ENCODE measurements around the gene PRKAG1. TPM values are rescaled to one million over a fixed set of nuclear protein-coding genes. Genes with fewer than 3 reads are reported as not detected.

Gene PRKAG1
- total and polyA plus RNA-seq, 7 donors: 48.6 to 71.3 (median 61.3) TPM

DNA sequence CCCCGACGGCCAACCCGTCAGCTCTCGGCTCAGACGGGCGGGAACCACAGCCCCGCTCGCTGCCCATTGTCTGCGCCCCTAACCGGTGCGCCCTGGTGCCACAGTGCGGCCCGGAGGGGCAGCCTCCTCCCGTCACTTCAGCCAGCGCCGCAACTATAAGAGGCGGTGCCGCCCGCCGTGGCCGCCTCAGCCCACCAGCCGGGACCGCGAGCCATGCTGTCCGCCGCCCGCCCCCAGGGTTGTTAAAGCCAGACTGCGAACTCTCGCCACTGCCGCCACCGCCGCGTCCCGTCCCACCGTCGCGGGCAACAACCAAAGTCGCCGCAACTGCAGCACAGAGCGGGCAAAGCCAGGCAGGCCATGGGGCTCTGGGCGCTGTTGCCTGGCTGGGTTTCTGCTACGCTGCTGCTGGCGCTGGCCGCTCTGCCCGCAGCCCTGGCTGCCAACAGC is 40.3 kb downstream of the PRKAG1 start, which contains the start of gene WNT1:
Gene WNT1, plus strand, starts transcription at position 32 of the 450 bp plus-strand sequence. Its CDS starts 329 bp downstream, at position 361.
- H3K4me1 ChIP-seq: peaks cover 0 to 42% (median 41%) of the 10 kb centered on the region in 4 donors
- peak within 1 kb of the TSS in 3 of 4 donors; percentile 5 to 39 (median 34) for H3K4me3 ChIP-seq
- no peaks in the 10 kb centered on the region for H3K36me3 ChIP-seq
- TF ChIP-seq POLR2A (IDR thresholded peaks at IDR 0.05): no peak
- no peak for TF ChIP-seq POLR2AphosphoS5 (IDR thresholded peaks at IDR 0.05)
- TF ChIP-seq, protein P1, sequence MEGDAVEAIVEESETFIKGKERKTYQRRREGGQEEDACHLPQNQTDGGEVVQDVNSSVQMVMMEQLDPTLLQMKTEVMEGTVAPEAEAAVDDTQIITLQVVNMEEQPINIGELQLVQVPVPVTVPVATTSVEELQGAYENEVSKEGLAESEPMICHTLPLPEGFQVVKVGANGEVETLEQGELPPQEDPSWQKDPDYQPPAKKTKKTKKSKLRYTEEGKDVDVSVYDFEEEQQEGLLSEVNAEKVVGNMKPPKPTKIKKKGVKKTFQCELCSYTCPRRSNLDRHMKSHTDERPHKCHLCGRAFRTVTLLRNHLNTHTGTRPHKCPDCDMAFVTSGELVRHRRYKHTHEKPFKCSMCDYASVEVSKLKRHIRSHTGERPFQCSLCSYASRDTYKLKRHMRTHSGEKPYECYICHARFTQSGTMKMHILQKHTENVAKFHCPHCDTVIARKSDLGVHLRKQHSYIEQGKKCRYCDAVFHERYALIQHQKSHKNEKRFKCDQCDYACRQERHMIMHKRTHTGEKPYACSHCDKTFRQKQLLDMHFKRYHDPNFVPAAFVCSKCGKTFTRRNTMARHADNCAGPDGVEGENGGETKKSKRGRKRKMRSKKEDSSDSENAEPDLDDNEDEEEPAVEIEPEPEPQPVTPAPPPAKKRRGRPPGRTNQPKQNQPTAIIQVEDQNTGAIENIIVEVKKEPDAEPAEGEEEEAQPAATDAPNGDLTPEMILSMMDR (IDR thresholded peaks at IDR 0.05): peak in 1 of 4 experiments; percentile 35
- no peak for TF ChIP-seq EP300 (IDR thresholded peaks at IDR 0.05)
- H3K27ac ChIP-seq: no peak within 1 kb of the TSS
- H3K9me3 ChIP-seq: no peaks in the 10 kb centered on the region
- intact Hi-C loops (cut with DNase I): no loop called here
- WGBS, 2 donors: 1 to 3% methylated on average over 45 of the region's 45 CpGs
- H3K27me3 ChIP-seq: peaks cover 56 to 98% (median 85%) of the 10 kb centered on the region in 3 donors
- DNase-seq: no peak

DNA sequence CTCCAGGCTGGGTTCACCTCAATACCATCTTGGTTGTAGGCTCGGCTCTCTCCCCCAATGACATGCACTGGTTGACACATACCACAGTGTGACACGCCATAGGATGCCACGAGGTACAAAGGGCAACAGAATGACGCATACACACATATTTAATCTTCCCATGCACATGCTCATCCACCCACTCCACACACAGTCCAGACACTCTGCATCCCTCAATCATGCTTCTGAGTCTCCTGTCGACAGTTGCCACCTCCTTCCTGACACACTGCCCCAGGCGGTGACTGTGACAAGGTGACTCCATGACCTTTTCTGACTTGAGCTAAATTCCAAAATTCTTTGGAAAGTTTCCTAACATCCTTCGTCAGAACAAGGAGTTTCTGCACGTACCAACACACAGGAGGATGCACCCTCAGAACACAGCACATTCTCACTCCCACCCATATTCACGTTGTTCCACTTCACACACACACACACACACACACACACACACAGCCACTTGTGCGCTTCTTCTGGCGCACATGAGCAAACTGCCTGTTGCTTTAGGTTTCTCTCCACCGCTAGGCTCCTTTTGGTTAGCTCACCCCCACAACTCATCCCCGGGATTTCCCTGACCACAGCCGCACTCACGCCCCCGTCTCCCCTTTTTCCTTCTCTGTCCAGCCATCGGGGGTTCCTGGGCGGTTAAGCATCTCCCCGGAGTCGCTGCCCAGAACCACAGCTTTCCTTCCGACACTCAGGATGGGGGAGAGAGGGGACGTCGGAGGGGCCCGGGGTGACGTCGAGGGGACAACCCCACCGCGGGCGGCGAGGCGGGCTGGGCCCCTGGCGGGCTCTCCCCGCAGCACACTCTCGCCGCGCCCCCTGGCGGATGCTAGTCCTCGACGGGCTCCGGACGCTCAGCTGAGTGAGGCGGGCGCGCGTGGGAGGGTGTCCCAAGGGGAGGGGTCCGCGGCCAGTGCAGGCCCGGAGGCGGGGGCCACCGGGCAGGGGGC is 41.0 kb downstream of the PRKAG1 start:
- intact Hi-C loops (cut with DNase I): no loop called here
- TF ChIP-seq POLR2AphosphoS5 (IDR thresholded peaks at IDR 0.05): no peak
- TF ChIP-seq, protein P1 (IDR thresholded peaks at IDR 0.05): peak; percentile 52 to 77 (median 64)
- Histone ChIP-seq H3K9me3 (no peaks in the 10 kb centered on the region), H3K27me3 (peaks cover 61 to 100% (median 88%) of the 10 kb centered on the region in 3 donors), H3K4me1 (peaks cover 0 to 43% (median 41%) of the 10 kb centered on the region in 4 donors), H3K4me3 (peak overlapping the region in 3 of 4 donors; percentile 5 to 39 (median 32)), H3K27ac (no peak overlapping the region), H3K36me3 (no peaks in the 10 kb centered on the region)
- 6 to 8% methylated on average over 50 of the region's 50 CpGs for WGBS, 2 donors
- peak; percentile 77 for DNase-seq

DNA sequence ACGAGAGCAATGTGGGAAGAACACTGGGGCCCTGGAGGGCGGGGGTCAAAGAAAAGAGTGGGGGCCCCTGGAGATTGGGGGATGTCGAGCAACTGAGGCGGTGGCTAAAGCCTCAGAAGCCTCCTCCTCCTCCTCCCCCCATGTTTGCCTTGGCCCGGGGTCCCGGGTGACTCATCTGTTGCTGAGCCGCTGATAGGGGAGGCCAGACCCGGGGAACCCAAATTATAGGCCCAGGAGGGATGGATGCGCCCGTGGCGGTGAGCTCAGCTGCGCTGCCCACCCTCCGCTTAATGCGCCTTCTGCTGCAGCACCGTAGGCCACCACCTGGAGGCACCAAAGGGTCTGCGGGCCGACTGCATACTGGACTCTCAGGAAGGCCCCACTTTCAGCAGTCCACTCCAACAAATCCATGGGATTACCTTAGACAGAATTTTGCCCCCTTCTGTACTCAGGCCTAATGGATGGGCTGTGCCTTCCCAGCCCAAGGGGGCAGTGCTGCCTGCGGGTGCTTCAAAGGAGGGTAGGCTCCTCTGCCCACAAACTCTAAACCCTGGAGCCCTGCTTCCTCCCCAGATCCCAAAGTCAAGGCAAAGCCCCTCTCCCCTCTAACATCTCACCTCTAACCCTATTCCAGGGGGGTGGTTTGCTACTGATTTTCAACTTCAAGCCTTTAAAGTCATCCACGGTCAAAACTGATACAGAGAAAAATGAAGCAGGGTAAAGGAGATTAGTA is 44.5 kb downstream of the PRKAG1 start:
- intact Hi-C loops (cut with DNase I): no loop called here
- H3K9me3 ChIP-seq: no peaks in the 10 kb centered on the region
- DNase-seq: peak; percentile 72

DNA sequence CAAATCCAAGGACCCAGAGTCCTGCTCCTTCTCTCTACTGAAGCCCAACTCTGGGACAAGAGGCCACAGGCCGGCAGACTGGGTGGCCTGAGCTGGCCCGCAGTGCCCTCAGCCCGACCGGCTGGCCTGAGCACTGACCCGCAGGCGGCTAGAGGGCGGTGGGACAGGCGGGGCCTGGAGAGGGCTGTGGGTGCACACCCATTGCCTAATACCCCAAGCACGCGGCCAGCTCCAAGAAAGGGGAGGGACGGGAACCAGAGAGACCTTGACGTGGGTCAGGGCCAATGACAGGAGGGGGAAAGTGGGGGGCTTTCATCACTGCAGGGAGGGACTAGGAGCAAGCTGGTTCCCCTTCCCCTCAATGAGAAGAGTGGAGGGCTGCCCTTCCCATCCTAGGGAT is 45.0 kb downstream of the PRKAG1 start:
- Histone ChIP-seq H3K4me3 (no peak overlapping the region), H3K36me3 (no peaks in the 10 kb centered on the region), H3K27me3 (peaks cover 45 to 97% (median 77%) of the 10 kb centered on the region in 3 donors), H3K27ac (peak overlapping the region in 1 of 4 donors; percentile 54), H3K9me3 (no peaks in the 10 kb centered on the region), H3K4me1 (peaks cover 0 to 39% (median 34%) of the 10 kb centered on the region in 4 donors)
- TF ChIP-seq, protein P1 (IDR thresholded peaks at IDR 0.05): no peak
- TF ChIP-seq POLR2A (IDR thresholded peaks at IDR 0.05) (no peak), POLR2AphosphoS5 (IDR thresholded peaks at IDR 0.05) (no peak), EP300 (IDR thresholded peaks at IDR 0.05) (no peak)
- peak; percentile 82 for DNase-seq
- WGBS, 2 donors: 15 to 21% methylated on average over 12 of the region's 12 CpGs
- intact Hi-C loops (cut with DNase I): no loop called here

More for the DNA sequence above, 44.5 kb downstream of the PRKAG1 start:
- H3K27me3 ChIP-seq: peaks cover 50 to 100% (median 83%) of the 10 kb centered on the region in 3 donors
- H3K4me3 ChIP-seq: no peak overlapping the region
- 14 to 19% methylated on average over 19 of the region's 19 CpGs for WGBS, 2 donors
- no peaks in the 10 kb centered on the region for H3K36me3 ChIP-seq
- TF ChIP-seq POLR2AphosphoS5 (IDR thresholded peaks at IDR 0.05) (no peak), POLR2A (IDR thresholded peaks at IDR 0.05) (no peak), EP300 (IDR thresholded peaks at IDR 0.05) (no peak)
- TF ChIP-seq, protein P1 (IDR thresholded peaks at IDR 0.05): peak in 3 of 4 experiments; percentile 25 to 48 (median 25)
- peaks cover 0 to 44% (median 39%) of the 10 kb centered on the region in 4 donors for H3K4me1 ChIP-seq
- H3K27ac ChIP-seq: peak overlapping the region in 1 of 4 donors; percentile 54
